Neural cell (in vitro differentiated cells): Measurements from ENCODE around the gene COL13A1. TPM values are rescaled to one million over a fixed set of nuclear protein-coding genes. Genes with fewer than 3 reads are reported as not detected.

Experiments
- H2AFZ ChIP-seq: fragments of 200-600, 300-800 bp; sonication (generic), shearing (Covaris generic); 2 replicates; pipeline ENCODE4 v1.6.0; 2014; ENCODE audit warnings: low read depth, mild to moderate bottlenecking, antibody characterized with exemption, low read length, moderate library complexity
- H3F3A ChIP-seq: fragments of 200-600 bp; shearing (Covaris generic); 2 replicates; pipeline ENCODE4 v1.6.1; 2016; ENCODE audit warnings: mild to moderate bottlenecking, moderate library complexity, mixed read lengths, antibody characterized with exemption, low read length; ENCODE audit not compliant: insufficient read depth, poor library complexity, severe bottlenecking
- H3K27ac ChIP-seq: fragments of 200-600, 300-800 bp; sonication (generic), shearing (Covaris generic); 2 replicates; pipeline ENCODE4 v1.5.1; 2014; ENCODE audit warnings: mild to moderate bottlenecking, low read length, moderate library complexity
- H3K27me3 ChIP-seq: fragments of 300-800, 200-600 bp; sonication (generic), shearing (Covaris generic); 2 replicates; pipeline ENCODE4 v1.6.0; 2014; ENCODE audit warnings: mild to moderate bottlenecking, low read depth, low read length, moderate library complexity; ENCODE audit not compliant: insufficient read depth
- H3K36me3 ChIP-seq: fragments of 300-800, 200-600 bp; sonication (generic), shearing (Covaris generic); 2 replicates; pipeline ENCODE4 v1.5.1; 2014; ENCODE audit warnings: mild to moderate bottlenecking, antibody characterized with exemption, low read length, moderate library complexity; ENCODE audit not compliant: insufficient read depth
- H3K4me2 ChIP-seq: fragments of 300-800, 200-600 bp; sonication (generic), shearing (Covaris generic); 2 replicates; pipeline ENCODE4 v1.6.0; 2014; ENCODE audit warnings: mild to moderate bottlenecking, low read length
- H3K4me3 ChIP-seq: fragments of 300-800, 200-600 bp; sonication (generic), shearing (Covaris generic); 2 replicates; pipeline ENCODE4 v1.5.1; 2014; ENCODE audit warnings: mild to moderate bottlenecking, low read length, moderate library complexity
- H3K79me2 ChIP-seq: fragments of 200-600 bp; shearing (Covaris generic); replicated peaks from 2 replicates; pipeline ENCODE4 v1.6.0; 2014; ENCODE audit warnings: mild to moderate bottlenecking, low read length, moderate library complexity; ENCODE audit not compliant: insufficient read depth
- H3K9ac ChIP-seq: fragments of 300-800, 200-600 bp; sonication (generic), shearing (Covaris generic); 2 replicates; pipeline ENCODE4 v1.6.1; 2016; ENCODE audit warnings: mild to moderate bottlenecking, low read length, mixed read lengths
- H3K9me2 ChIP-seq: fragments of 200-600 bp; shearing (Covaris generic); 2 replicates; pipeline ENCODE4 v1.6.1; 2016; ENCODE audit warnings: mild to moderate bottlenecking, low read length, mixed read lengths; ENCODE audit not compliant: insufficient read depth
- H3K9me3 ChIP-seq: fragments of 200-600, 300-800 bp; sonication (generic), shearing (Covaris generic); 2 replicates; pipeline ENCODE4 v1.6.1; 2016; ENCODE audit warnings: mild to moderate bottlenecking, mixed run types, low read length, moderate library complexity, mixed read lengths
- H4K20me1 ChIP-seq: fragments of 200-600 bp; shearing (Covaris generic); 2 replicates; pipeline ENCODE4 v1.6.1; 2016; ENCODE audit warnings: mild to moderate bottlenecking, mixed run types; ENCODE audit not compliant: insufficient read depth
- EP300 ChIP-seq: fragments of 450-650 bp; conservative IDR thresholded peaks from 2 replicates; pipeline ENCODE4 v1.6.1; 2014; ENCODE audit warnings: antibody characterized with exemption, mild to moderate bottlenecking, moderate library complexity; ENCODE audit not compliant: poor library complexity, severe bottlenecking
- EZH2 ChIP-seq: fragments of 200-600, 300-800 bp; shearing (Covaris generic), sonication (generic); IDR thresholded peaks from 2 replicates; pipeline ENCODE4 v1.6.1; 2014; ENCODE audit warnings: antibody characterized with exemption, low read length, borderline replicate concordance, mild to moderate bottlenecking; ENCODE audit not compliant: insufficient read depth, poor library complexity, severe bottlenecking
- MXI1 ChIP-seq: fragments of 450-650 bp; conservative IDR thresholded peaks from 2 replicates; pipeline ENCODE4 v1.6.1; 2014; ENCODE audit warnings: antibody characterized with exemption, mild to moderate bottlenecking; ENCODE audit not compliant: poor library complexity, severe bottlenecking
- POLR2AphosphoS5 ChIP-seq: IDR thresholded peaks from 2 replicates; pipeline ENCODE4 v1.6.1; 2012
- RAD21 ChIP-seq: fragments of 450-650 bp; conservative IDR thresholded peaks from 2 replicates; pipeline ENCODE4 v1.6.1; 2014; ENCODE audit warnings: antibody characterized with exemption, mild to moderate bottlenecking, moderate library complexity
- SMC3 ChIP-seq: fragments of 450-650 bp; conservative IDR thresholded peaks from 2 replicates; pipeline ENCODE4 v1.6.1; 2014; ENCODE audit warnings: antibody characterized with exemption, mild to moderate bottlenecking, moderate library complexity; ENCODE audit not compliant: poor library complexity
- TAF1 ChIP-seq: IDR thresholded peaks from 2 replicates; pipeline ENCODE4 v1.6.1; 2012; ENCODE audit warnings: low read depth
- polyA plus RNA-seq: library from polyadenylated mRNA; depleted of rRNA; stranded (reverse); fragments of >200 nt; gene quantifications from 2 replicates; pipeline ENCODE4 v1.2.3, GENCODE V29; 2014
- TF ChIP-seq, protein P1 (sequence below): IDR thresholded peaks from 2 replicates; pipeline ENCODE4 v1.6.1; 2012; ENCODE audit warnings: borderline replicate concordance
- TF ChIP-seq, protein P2 (sequence below): fragments of 450-650 bp; IDR thresholded peaks from 2 replicates; pipeline ENCODE4 v1.5.1; 2014; ENCODE audit warnings: antibody characterized with exemption, mild to moderate bottlenecking, moderate library complexity; ENCODE audit not compliant: poor library complexity, severe bottlenecking

COL13A1 gene
- polyA plus RNA-seq, 1 donor from 2014 or later = 4.7 TPM

DNA sequence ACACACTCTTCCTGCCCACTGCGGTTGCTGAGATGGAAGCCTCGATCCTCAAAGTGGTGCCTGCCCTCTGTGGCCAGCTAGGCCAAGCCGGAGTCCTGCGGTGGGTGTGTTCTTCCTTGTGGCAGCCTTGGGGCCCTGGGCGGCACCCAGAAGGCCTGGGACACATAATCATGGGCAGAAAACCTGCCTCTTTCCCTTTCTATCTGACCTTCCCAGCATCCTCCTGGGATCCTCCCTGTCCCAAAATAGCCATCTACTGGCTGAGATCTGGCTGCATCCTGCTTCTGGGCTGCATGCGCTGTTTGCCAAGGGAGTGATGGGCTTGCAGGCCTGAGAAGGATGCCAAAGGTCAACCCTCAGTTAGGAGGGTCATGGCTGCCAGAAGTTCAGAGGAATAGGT lies 23.9 kb downstream of the COL13A1 start:
- H3K9me3 ChIP-seq = no peaks in the 10 kb centered on the region
- H3K9ac ChIP-seq = no peak overlapping the region
- no peak for TF ChIP-seq EP300
- no peak for TF ChIP-seq EZH2
- no peak for TF ChIP-seq SMC3
- TF ChIP-seq RAD21 = no peak
- TF ChIP-seq, protein P1, sequence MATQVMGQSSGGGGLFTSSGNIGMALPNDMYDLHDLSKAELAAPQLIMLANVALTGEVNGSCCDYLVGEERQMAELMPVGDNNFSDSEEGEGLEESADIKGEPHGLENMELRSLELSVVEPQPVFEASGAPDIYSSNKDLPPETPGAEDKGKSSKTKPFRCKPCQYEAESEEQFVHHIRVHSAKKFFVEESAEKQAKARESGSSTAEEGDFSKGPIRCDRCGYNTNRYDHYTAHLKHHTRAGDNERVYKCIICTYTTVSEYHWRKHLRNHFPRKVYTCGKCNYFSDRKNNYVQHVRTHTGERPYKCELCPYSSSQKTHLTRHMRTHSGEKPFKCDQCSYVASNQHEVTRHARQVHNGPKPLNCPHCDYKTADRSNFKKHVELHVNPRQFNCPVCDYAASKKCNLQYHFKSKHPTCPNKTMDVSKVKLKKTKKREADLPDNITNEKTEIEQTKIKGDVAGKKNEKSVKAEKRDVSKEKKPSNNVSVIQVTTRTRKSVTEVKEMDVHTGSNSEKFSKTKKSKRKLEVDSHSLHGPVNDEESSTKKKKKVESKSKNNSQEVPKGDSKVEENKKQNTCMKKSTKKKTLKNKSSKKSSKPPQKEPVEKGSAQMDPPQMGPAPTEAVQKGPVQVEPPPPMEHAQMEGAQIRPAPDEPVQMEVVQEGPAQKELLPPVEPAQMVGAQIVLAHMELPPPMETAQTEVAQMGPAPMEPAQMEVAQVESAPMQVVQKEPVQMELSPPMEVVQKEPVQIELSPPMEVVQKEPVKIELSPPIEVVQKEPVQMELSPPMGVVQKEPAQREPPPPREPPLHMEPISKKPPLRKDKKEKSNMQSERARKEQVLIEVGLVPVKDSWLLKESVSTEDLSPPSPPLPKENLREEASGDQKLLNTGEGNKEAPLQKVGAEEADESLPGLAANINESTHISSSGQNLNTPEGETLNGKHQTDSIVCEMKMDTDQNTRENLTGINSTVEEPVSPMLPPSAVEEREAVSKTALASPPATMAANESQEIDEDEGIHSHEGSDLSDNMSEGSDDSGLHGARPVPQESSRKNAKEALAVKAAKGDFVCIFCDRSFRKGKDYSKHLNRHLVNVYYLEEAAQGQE = no peak
- no peak for TF ChIP-seq TAF1
- TF ChIP-seq POLR2AphosphoS5 = no peak
- TF ChIP-seq, protein P2, sequence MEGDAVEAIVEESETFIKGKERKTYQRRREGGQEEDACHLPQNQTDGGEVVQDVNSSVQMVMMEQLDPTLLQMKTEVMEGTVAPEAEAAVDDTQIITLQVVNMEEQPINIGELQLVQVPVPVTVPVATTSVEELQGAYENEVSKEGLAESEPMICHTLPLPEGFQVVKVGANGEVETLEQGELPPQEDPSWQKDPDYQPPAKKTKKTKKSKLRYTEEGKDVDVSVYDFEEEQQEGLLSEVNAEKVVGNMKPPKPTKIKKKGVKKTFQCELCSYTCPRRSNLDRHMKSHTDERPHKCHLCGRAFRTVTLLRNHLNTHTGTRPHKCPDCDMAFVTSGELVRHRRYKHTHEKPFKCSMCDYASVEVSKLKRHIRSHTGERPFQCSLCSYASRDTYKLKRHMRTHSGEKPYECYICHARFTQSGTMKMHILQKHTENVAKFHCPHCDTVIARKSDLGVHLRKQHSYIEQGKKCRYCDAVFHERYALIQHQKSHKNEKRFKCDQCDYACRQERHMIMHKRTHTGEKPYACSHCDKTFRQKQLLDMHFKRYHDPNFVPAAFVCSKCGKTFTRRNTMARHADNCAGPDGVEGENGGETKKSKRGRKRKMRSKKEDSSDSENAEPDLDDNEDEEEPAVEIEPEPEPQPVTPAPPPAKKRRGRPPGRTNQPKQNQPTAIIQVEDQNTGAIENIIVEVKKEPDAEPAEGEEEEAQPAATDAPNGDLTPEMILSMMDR = no peak
- no peak for TF ChIP-seq MXI1

DNA sequence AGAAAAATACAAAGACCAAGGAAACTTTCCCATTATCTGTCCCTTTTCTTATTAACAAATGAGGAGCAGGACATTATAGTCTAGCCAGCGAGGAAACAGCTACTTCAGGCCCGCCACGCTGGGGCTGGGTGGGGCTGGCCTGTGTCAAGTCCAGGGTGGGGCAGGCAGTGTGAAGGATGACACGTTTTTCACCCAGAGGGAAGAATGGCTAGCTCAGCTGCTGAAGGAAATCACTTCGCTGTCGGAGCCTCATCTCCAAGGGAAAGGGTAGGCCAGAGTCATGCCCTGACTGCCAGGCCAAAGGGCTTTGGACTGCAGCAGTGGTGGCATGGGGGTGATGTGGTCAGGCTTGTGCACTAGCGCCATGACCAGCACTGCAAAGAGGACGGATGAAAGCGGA lies 24.4 kb downstream of the COL13A1 start:
- H3K9me3 ChIP-seq = no peaks in the 10 kb centered on the region
- H3K9me2 ChIP-seq = no peaks in the 10 kb centered on the region
- H3K79me2 ChIP-seq = no peaks in the 10 kb centered on the region
- no peaks in the 10 kb centered on the region for H3F3A ChIP-seq
- H3K4me2 ChIP-seq = no peak overlapping the region
- H3K9ac ChIP-seq = no peak overlapping the region
- H3K4me3 ChIP-seq = no peak overlapping the region
- no peaks in the 10 kb centered on the region for H3K36me3 ChIP-seq
- H3K27ac ChIP-seq = no peak overlapping the region
- H4K20me1 ChIP-seq = no peaks in the 10 kb centered on the region
- TF ChIP-seq SMC3 (no peak), POLR2AphosphoS5 (no peak), TAF1 (no peak)
- TF ChIP-seq, protein P1 = no peak
- TF ChIP-seq, protein P2 = no peak
- no peaks in the 10 kb centered on the region for H3K27me3 ChIP-seq
- H2AFZ ChIP-seq = no peak overlapping the region

More for the DNA sequence above, 23.9 kb downstream of the COL13A1 start:
- Histone ChIP-seq H3K9me2 (no peaks in the 10 kb centered on the region), H3K79me2 (no peaks in the 10 kb centered on the region), H3K4me3 (no peak overlapping the region), H3F3A (no peaks in the 10 kb centered on the region), H3K36me3 (no peaks in the 10 kb centered on the region), H3K27me3 (no peaks in the 10 kb centered on the region), H3K4me2 (no peak overlapping the region), H4K20me1 (no peaks in the 10 kb centered on the region), H2AFZ (no peak overlapping the region), H3K27ac (no peak overlapping the region)
